WI38 (cell line): ENCODE data around the gene INPP4B.

Experiments used
- H3K4me3 ChIP-seq: 2 replicates; pipeline ENCODE4 v1.5.1; 2011; ENCODE audit warnings: low read depth, mild to moderate bottlenecking, control low read depth, low read length
- TF ChIP-seq, protein P1 (sequence below): IDR thresholded peaks from 2 replicates; pipeline ENCODE4 v1.5.1; 2012; ENCODE audit warnings: low read depth, mild to moderate bottlenecking, control low read depth, low read length

Gene INPP4B

DNA sequence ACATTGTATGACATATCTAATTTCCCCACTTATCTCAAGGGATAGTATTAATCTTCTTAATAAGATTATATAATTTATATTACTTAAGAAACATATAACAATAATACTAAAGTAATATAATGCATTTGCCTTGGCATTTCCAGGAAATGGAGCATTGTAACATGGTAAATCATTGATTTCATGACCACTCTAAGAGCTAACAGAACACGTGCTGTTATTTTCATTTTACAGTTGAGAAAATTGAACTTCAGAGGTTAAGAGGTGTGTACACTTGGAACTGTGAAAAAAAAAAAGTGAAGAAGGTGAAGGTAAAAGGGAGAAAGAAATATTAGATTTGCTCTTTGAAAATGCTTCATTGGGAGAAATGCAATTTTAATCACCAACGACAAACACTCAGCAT lies 687.1 kb downstream of the INPP4B start:
- no peak overlapping the region for H3K4me3 ChIP-seq
- TF ChIP-seq, protein P1, sequence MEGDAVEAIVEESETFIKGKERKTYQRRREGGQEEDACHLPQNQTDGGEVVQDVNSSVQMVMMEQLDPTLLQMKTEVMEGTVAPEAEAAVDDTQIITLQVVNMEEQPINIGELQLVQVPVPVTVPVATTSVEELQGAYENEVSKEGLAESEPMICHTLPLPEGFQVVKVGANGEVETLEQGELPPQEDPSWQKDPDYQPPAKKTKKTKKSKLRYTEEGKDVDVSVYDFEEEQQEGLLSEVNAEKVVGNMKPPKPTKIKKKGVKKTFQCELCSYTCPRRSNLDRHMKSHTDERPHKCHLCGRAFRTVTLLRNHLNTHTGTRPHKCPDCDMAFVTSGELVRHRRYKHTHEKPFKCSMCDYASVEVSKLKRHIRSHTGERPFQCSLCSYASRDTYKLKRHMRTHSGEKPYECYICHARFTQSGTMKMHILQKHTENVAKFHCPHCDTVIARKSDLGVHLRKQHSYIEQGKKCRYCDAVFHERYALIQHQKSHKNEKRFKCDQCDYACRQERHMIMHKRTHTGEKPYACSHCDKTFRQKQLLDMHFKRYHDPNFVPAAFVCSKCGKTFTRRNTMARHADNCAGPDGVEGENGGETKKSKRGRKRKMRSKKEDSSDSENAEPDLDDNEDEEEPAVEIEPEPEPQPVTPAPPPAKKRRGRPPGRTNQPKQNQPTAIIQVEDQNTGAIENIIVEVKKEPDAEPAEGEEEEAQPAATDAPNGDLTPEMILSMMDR: no peak

DNA sequence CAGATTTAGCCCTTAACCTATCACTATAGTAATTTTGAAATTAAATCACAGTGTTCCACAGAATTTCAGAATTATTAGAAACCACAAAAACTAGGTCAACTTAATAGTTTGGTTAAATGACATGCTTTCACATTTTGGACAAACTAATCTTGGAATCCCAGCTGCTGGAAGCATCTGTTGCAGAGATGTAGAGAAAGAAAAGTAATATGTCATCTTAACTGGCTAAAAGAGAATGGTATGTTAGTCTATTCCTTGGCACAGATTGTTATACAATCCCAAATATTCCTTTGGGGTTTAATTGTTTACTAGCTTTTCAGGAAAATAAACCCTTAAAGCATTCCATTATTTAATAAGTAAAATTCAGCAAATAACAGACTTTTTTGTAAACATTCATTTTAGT lies 689.8 kb downstream of the INPP4B start:
- no peak overlapping the region for H3K4me3 ChIP-seq
- TF ChIP-seq, protein P1: no peak

DNA sequence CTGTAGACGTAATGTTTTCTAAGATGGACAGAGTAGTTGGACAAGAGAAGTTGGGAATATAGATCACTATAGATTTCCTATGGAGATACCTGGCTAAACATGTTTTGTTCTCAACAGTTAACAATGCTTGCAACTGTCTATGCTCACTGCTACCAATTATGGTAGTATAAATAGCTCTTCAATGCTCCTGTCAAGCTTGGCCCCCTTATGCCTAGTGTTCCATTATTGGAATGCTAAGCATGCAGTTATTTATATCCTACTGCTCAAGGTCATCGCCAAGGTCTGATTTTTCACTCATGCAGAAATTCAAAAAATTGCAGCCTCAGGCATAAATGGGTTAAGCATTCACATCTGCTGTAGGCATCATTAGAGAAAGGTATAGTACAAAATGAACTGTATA lies 690.8 kb downstream of the INPP4B start:
- TF ChIP-seq, protein P1: no peak
- H3K4me3 ChIP-seq: no peak overlapping the region

DNA sequence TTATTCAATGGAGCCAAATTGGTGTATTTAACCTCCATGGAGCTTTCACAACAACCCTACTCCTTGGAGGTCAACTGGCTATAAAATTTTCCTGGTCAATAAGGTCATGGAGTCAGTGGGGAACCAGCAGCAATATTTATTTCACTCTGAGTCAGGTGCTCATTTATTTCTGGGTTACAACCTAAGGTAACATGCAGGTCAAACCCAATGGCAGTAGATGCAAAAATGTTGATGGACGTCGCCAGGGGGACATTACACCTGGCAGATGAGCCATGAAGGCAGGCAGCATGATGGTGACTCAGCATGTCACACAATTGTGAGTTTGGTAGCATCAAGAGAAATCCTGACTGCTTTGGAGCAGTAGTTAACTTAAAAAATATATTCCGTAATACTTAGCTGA lies 695.6 kb downstream of the INPP4B start:
- TF ChIP-seq, protein P1: no peak
- H3K4me3 ChIP-seq: no peak overlapping the region

DNA sequence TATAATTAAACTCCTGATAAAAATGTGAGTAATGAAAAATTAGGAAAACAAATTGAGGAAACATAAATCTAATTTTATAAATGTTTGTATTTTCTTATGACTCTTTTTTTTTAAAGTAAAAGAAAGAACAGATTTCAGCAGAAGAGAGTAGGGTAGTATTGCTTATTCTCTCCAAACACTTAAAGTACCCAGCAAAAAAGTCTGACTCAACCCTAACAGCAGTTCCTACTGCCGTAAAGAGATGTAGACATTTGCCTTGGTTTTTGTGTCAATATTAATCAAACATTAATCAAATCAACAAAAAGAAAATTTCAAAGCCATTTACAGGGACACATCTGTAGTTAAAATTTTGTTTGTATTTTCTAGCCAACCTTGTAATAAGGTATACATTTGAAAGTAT lies 701.3 kb downstream of the INPP4B start:
- H3K4me3 ChIP-seq: no peak overlapping the region
- TF ChIP-seq, protein P1: no peak

DNA sequence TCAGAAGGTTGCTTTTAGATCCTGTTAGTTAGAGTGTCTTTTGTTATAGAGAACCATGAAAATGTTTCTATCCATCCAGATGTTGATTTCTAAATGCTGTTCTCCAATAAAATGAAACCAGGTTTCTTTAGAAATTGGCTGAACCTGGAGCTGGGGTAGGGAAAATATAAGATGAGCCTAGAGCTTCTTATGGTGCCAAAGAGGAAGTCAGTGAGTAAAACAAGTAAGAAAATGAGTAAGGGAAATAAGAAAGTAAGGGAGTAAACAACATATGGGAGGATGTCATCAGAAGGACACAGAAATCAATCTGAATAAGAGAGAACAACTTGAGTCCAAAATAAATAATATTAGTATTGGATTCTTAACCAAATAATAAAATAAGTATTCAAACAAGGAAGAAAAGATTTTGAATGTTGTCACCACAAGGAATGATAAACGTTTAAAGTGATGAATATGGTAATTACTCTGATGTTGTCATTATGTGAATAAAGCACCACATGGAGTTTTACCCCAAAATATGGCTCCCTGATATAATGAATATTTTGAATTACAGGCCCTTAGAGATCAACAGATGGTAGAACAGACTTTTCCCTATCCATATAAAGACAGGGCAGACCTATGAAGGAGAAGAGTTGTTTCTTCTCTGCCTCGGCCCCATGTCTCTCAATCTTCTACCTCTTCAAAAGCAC lies 703.6 kb downstream of the INPP4B start:
- H3K4me3 ChIP-seq: no peak overlapping the region
- TF ChIP-seq, protein P1: no peak

DNA sequence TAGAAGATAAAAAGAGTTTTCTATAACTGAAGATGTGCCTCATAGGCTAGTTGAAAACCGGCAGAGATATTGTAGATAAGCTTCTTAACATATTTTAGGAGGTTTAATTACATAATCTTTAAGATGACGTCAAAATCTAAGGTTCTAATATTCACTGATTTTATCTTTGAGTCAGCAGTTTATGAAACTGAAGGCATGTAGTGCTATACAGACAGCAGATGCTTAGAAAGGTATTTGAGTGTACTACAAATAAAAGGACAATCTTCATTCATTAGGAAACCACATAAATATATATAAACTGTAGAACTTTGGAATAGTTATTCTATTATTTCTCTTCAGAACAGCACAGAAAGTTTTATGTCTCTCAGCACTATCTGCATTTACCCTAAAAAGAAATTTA lies 704.9 kb downstream of the INPP4B start:
- H3K4me3 ChIP-seq: no peak overlapping the region
- TF ChIP-seq, protein P1: no peak
